T-cell (primary cell): Measurements from ENCODE around the gene IBSP. TPM values are rescaled to one million over a fixed set of nuclear protein-coding genes. Genes with fewer than 3 reads are reported as not detected.

Experiments used
- ATAC-seq, 4 experiments: fragments of 200-7000 bp in 3 of 4; fragments of 150-1000 bp in 1 of 4; cut with Tn5 transposase; replicated peaks in 1 of 4; 1 replicate in 3 of 4; 2 replicates in 1 of 4; pipeline ENCODE4 v1.10.0; 2021; ENCODE audit warnings: moderate library complexity in 3 of 4, mild to moderate bottlenecking in 2 of 4, moderate number of reproducible peaks in 1 of 4
- CTCF ChIA-PET, 2 donors: fragments of 300-600 bp; sonication (Branson Sonifier 250); formaldehyde crosslinking; loops; one replicate each; lab custom pipeline; 2022; ENCODE audit warnings: antibody characterized with exemption in 2 of 2; lab: Charles Lee
- POLR2A ChIA-PET, 2 donors: fragments of 300-600 bp; sonication (Branson Sonifier 250); formaldehyde crosslinking; loops; one replicate each; lab custom pipeline; 2022; ENCODE audit warnings: antibody characterized with exemption in 2 of 2; lab: Charles Lee
- DNase-seq, 35 experiments: peaks; one replicate each; pipeline versions ENCODE4 v3.0.0 to v3.0.0-alpha.2; 2013 to 2023
- H3K27ac ChIP-seq: one replicate; pipeline ENCODE4 v1.5.1; 2013; ENCODE audit warnings: low read length
- H3K27me3 ChIP-seq, 2 experiments: replicated peaks in 1 of 2; 1 replicate in 1 of 2; 2 replicates in 1 of 2; pipeline versions ENCODE4 v1.6.1 to v1.7.0; 2013; ENCODE audit warnings: low read length in 1 of 2, mixed read lengths in 1 of 2; ENCODE audit not compliant: control insufficient read depth in 2 of 2, insufficient read depth in 2 of 2; ENCODE audit errors: extremely low read depth in 1 of 2
- H3K36me3 ChIP-seq, 2 donors: 1 replicate in 1 of 2; 2 replicates in 1 of 2; pipeline versions ENCODE4 v1.6.1 to v1.7.0; 2013; ENCODE audit warnings: low read length in 1 of 2; ENCODE audit not compliant: control insufficient read depth in 2 of 2, insufficient read depth in 1 of 2; ENCODE audit errors: extremely low read depth in 1 of 2
- H3K4me1 ChIP-seq, 2 experiments: 1 replicate in 1 of 2; 2 replicates in 1 of 2; pipeline versions ENCODE4 v1.6.1 to v1.7.0; 2013; ENCODE audit warnings: low read length in 2 of 2, mixed read lengths in 1 of 2; ENCODE audit not compliant: insufficient read depth in 2 of 2, control insufficient read depth in 1 of 2; ENCODE audit errors: extremely low read depth in 1 of 2
- H3K4me3 ChIP-seq, 2 donors: 1 replicate in 1 of 2; 2 replicates in 1 of 2; pipeline versions ENCODE4 v1.5.1 to v1.7.0; 2013; ENCODE audit warnings: mild to moderate bottlenecking in 2 of 2, low read length in 1 of 2, moderate library complexity in 1 of 2; ENCODE audit not compliant: control insufficient read depth in 1 of 2; ENCODE audit errors: extremely low read depth in 1 of 2
- H3K9me3 ChIP-seq: 2 replicates; pipeline ENCODE4 v1.7.0; 2013
- H3K27ac Mint-ChIP-seq, 2 donors: one replicate each; pipeline ENCODE4 v1.8.0; 2020 to 2021; ENCODE audit warnings: mild to moderate bottlenecking in 2 of 2, mixed read lengths in 2 of 2
- H3K27me3 Mint-ChIP-seq, 2 donors: one replicate each; pipeline ENCODE4 v1.8.0; 2021 to 2022; ENCODE audit warnings: mixed read lengths in 2 of 2
- H3K36me3 Mint-ChIP-seq: one replicate; pipeline ENCODE4 v1.8.0; 2021; ENCODE audit warnings: mixed read lengths
- H3K4me1 Mint-ChIP-seq, 3 donors: one replicate each; pipeline ENCODE4 v1.8.0; 2020 to 2022; ENCODE audit warnings: mixed read lengths in 3 of 3, mild to moderate bottlenecking in 1 of 3
- H3K4me3 Mint-ChIP-seq, 3 donors: one replicate each; pipeline ENCODE4 v1.8.0; 2020 to 2022; ENCODE audit warnings: mild to moderate bottlenecking in 3 of 3, mixed read lengths in 3 of 3, moderate library complexity in 3 of 3
- H3K9me3 Mint-ChIP-seq, 3 donors: one replicate each; pipeline ENCODE4 v1.8.0; 2020 to 2022; ENCODE audit warnings: mixed read lengths in 3 of 3
- WGBS: methylation state at CpG from one replicate; pipeline ENCODE4 v1.1.5; 2013; ENCODE audit warnings: missing lambda C conversion rate; ENCODE audit not compliant: insufficient coverage; 5-methylcytosine and 5-hydroxymethylcytosine counted together
- total RNA-seq, 35 experiments: library from RNA in 6 of 35; stranded (reverse) in 6 of 35; fragments of 120-200 nt in 1 of 35; gene quantifications; one replicate each; pipeline versions ENCODE4 v1.2.1 to v1.2.4 and lab custom pipeline; 2013 to 2026

The IBSP gene
- total RNA-seq, 5 donors from 2014 or later (not counting 1 experiment from before 2014, with no cell fraction given): not detected

- no peaks in the 10 kb centered on the region for H3K9me3 ChIP-seq
- H3K4me3 Mint-ChIP-seq: no peak overlapping the region
- H3K36me3 Mint-ChIP-seq: no peaks in the 10 kb centered on the region
- no peaks in the 10 kb centered on the region for H3K36me3 ChIP-seq
- CTCF ChIA-PET: interaction anchor here in 1 of 2 donors (0.6 to 1.5 kb wide), 3 partner anchors 10 to 360 kb away, joined by 3 to 4 read pairs (median 4); no protein-coding TSS in a partner anchor
- POLR2A ChIA-PET: no interaction called here
- H3K27ac Mint-ChIP-seq: no peak overlapping the region
- H3K27me3 ChIP-seq: no peaks in the 10 kb centered on the region
- no peak overlapping the region for H3K27ac ChIP-seq
- H3K4me1 Mint-ChIP-seq: peaks cover 8 to 17% (median 13%) of the 10 kb centered on the region in 3 donors
- peaks cover 2 to 15% of the 10 kb centered on the region in 2 experiments for H3K4me1 ChIP-seq
- peaks cover 5 to 10% of the 10 kb centered on the region in 2 donors for H3K27me3 Mint-ChIP-seq
- WGBS: 94% methylated on average over 6 of the region's 8 CpGs
- no peaks in the 10 kb centered on the region for H3K9me3 Mint-ChIP-seq
- H3K4me3 ChIP-seq: no peak overlapping the region
- DNase-seq (no peak), ATAC-seq (no peak)
Measured at GRCh38 chr4:87851332-87851731, 52.0 kb downstream of the IBSP start.

- Histone ChIP-seq H3K36me3 (no peaks in the 10 kb centered on the region), H3K27ac (no peak overlapping the region), H3K9me3 (no peaks in the 10 kb centered on the region), H3K4me1 (peaks cover 2 to 15% of the 10 kb centered on the region in 2 experiments), H3K4me3 (no peak overlapping the region), H3K27me3 (no peaks in the 10 kb centered on the region)
- Mint-ChIP-seq H3K36me3 (no peaks in the 10 kb centered on the region), H3K27ac (no peak overlapping the region), H3K27me3 (peaks cover 1 to 9% of the 10 kb centered on the region in 2 donors), H3K4me1 (peaks cover 8 to 17% (median 13%) of the 10 kb centered on the region in 3 donors), H3K4me3 (no peak overlapping the region), H3K9me3 (no peaks in the 10 kb centered on the region)
- ChIA-PET CTCF (interaction anchor here (0.6 to 1.8 kb wide), 8 partner anchors 119 to 663 kb away, joined by 3 to 11 read pairs (median 7); partner anchors contain the start of genes HSD17B11 (in 1 of the 2) and SPP1 (in 1 of the 2)), POLR2A (no interaction called here)
- DNase-seq: no peak
- ATAC-seq: no peak
- WGBS: 94% methylated on average over 2 of the region's 4 CpGs
Measured at GRCh38 chr4:87851953-87852352, 52.6 kb downstream of the IBSP start.

- H3K4me1 Mint-ChIP-seq: peaks cover 7 to 17% (median 12%) of the 10 kb centered on the region in 3 donors
- WGBS: no CpG with 5 or more reads among the region's 3 CpGs
- H3K9me3 Mint-ChIP-seq: no peaks in the 10 kb centered on the region
- Histone ChIP-seq H3K36me3 (no peaks in the 10 kb centered on the region), H3K27ac (no peak overlapping the region), H3K4me3 (no peak overlapping the region), H3K9me3 (no peaks in the 10 kb centered on the region), H3K27me3 (no peaks in the 10 kb centered on the region), H3K4me1 (peaks cover 2 to 15% of the 10 kb centered on the region in 2 experiments)
- no peaks in the 10 kb centered on the region for H3K36me3 Mint-ChIP-seq
- H3K27ac Mint-ChIP-seq: no peak overlapping the region
- DNase-seq (peak in 1 of 35 experiments; percentile 22), ATAC-seq (no peak)
- ChIA-PET CTCF (interaction anchor here (0.6 to 1.8 kb wide), 19 partner anchors 9 to 1417 kb away, joined by 3 to 11 read pairs (median 5); partner anchors contain the start of genes HSD17B11 (in 1 of the 2) and SPP1 (in 1 of the 2)), POLR2A (no interaction called here)
- peaks cover 3 to 6% of the 10 kb centered on the region in 2 donors for H3K27me3 Mint-ChIP-seq
- H3K4me3 Mint-ChIP-seq: no peak overlapping the region
Measured at GRCh38 chr4:87853108-87853507, 53.8 kb downstream of the IBSP start.

GRCh38 chr4:87853891-87854290, 54.5 kb downstream of the IBSP start:
- peaks cover under 1 to 11% of the 10 kb centered on the region in 2 experiments for H3K4me1 ChIP-seq
- H3K9me3 ChIP-seq: no peaks in the 10 kb centered on the region
- POLR2A ChIA-PET: interaction anchor here in 1 of 2 donors (0.6 kb wide), 1 partner anchor 27 kb away, joined by 3 read pairs; no protein-coding TSS in a partner anchor
- peaks cover 4 to 12% (median 11%) of the 10 kb centered on the region in 3 donors for H3K4me1 Mint-ChIP-seq
- peaks cover 8 to 9% of the 10 kb centered on the region in 2 donors for H3K27me3 Mint-ChIP-seq
- H3K36me3 Mint-ChIP-seq: no peaks in the 10 kb centered on the region
- H3K27ac ChIP-seq: no peak overlapping the region
- no peak for DNase-seq
- H3K27me3 ChIP-seq: no peaks in the 10 kb centered on the region
- CTCF ChIA-PET: interaction anchor here in 1 of 2 donors (0.6 kb wide), 1 partner anchor 391 kb away, joined by 5 read pairs; no protein-coding TSS in a partner anchor
- H3K36me3 ChIP-seq: no peaks in the 10 kb centered on the region
- ATAC-seq: no peak
- no peak overlapping the region for H3K4me3 ChIP-seq
- H3K4me3 Mint-ChIP-seq: no peak overlapping the region
- no peak overlapping the region for H3K27ac Mint-ChIP-seq
- H3K9me3 Mint-ChIP-seq: no peaks in the 10 kb centered on the region

GRCh38 chr4:87855559-87855958, 56.2 kb downstream of the IBSP start:
- 0% methylated on average over 1 of the region's 8 CpGs for WGBS
- Mint-ChIP-seq H3K4me3 (no peak overlapping the region), H3K36me3 (no peaks in the 10 kb centered on the region), H3K27me3 (peaks cover 10 to 11% of the 10 kb centered on the region in 2 donors), H3K9me3 (no peaks in the 10 kb centered on the region), H3K27ac (no peak overlapping the region), H3K4me1 (no peaks in the 10 kb centered on the region)
- Histone ChIP-seq H3K27me3 (no peaks in the 10 kb centered on the region), H3K4me3 (no peak overlapping the region), H3K9me3 (no peaks in the 10 kb centered on the region), H3K4me1 (no peaks in the 10 kb centered on the region), H3K27ac (no peak overlapping the region), H3K36me3 (no peaks in the 10 kb centered on the region)
- POLR2A ChIA-PET: no interaction called here
- CTCF ChIA-PET: interaction anchor here (0.6 to 1.2 kb wide), 2 partner anchors 13 to 290 kb away, joined by 3 to 4 read pairs; no protein-coding TSS in a partner anchor
- ATAC-seq (no peak), DNase-seq (no peak)

- no peak overlapping the region for H3K27ac Mint-ChIP-seq
- H3K27ac ChIP-seq: no peak overlapping the region
- ChIA-PET POLR2A (no interaction called here), CTCF (no interaction called here)
- peaks cover 10 to 18% of the 10 kb centered on the region in 2 donors for H3K27me3 Mint-ChIP-seq
- H3K9me3 ChIP-seq: no peaks in the 10 kb centered on the region
- no peaks in the 10 kb centered on the region for H3K9me3 Mint-ChIP-seq
- 40% methylated on average over 1 of the region's 1 CpG for WGBS
- H3K4me1 Mint-ChIP-seq: no peaks in the 10 kb centered on the region
- H3K36me3 ChIP-seq: no peaks in the 10 kb centered on the region
- H3K4me3 Mint-ChIP-seq: no peak overlapping the region
- no peaks in the 10 kb centered on the region for H3K27me3 ChIP-seq
- DNase-seq (no peak), ATAC-seq (no peak)
- no peaks in the 10 kb centered on the region for H3K36me3 Mint-ChIP-seq
- no peaks in the 10 kb centered on the region for H3K4me1 ChIP-seq
- H3K4me3 ChIP-seq: no peak overlapping the region
Measured at GRCh38 chr4:87856816-87857215, 57.5 kb downstream of the IBSP start.
